ENCODE results near the gene ARNT2.

The ARNT2 gene

GRCh38 chr15:80578206-80578595, 174.0 kb downstream of the ARNT2 start:
- FAIRE-seq (no peak), DNase-seq (ENCODE audit: insufficient read length, low spot score) (no peak)
- TF ChIP-seq CTCF (IDR thresholded peaks at IDR 0.05; ENCODE audit: insufficient read depth, missing control alignments) = no peak

GRCh38 chr15:80578871-80579270, 174.7 kb downstream of the ARNT2 start:
- no peak for TF ChIP-seq CTCF (IDR thresholded peaks at IDR 0.05; ENCODE audit: insufficient read depth, missing control alignments)
- DNase-seq (ENCODE audit: insufficient read length, low spot score) (no peak), FAIRE-seq (no peak)

- no peak for DNase-seq (ENCODE audit: insufficient read length, low spot score)
- FAIRE-seq = no peak
- no peak for TF ChIP-seq CTCF (IDR thresholded peaks at IDR 0.05; ENCODE audit: insufficient read depth, missing control alignments)
These were observed 175.4 kb downstream of the ARNT2 start for GRCh38 chr15:80579611-80580010.

GRCh38 chr15:80580106-80580505, 175.9 kb downstream of the ARNT2 start:
- FAIRE-seq (no peak), DNase-seq (ENCODE audit: insufficient read length, low spot score) (no peak)
- TF ChIP-seq CTCF (IDR thresholded peaks at IDR 0.05; ENCODE audit: insufficient read depth, missing control alignments) = no peak

GRCh38 chr15:80580536-80581260, 176.5 kb downstream of the ARNT2 start:
- no peak for TF ChIP-seq CTCF (IDR thresholded peaks at IDR 0.05; ENCODE audit: insufficient read depth, missing control alignments)
- no peak for FAIRE-seq
- DNase-seq (ENCODE audit: insufficient read length, low spot score) = no peak

GRCh38 chr15:80581976-80582375, 177.8 kb downstream of the ARNT2 start:
- TF ChIP-seq CTCF (IDR thresholded peaks at IDR 0.05; ENCODE audit: insufficient read depth, missing control alignments) = no peak
- no peak for FAIRE-seq

GRCh38 chr15:80582816-80583423, 178.7 kb downstream of the ARNT2 start:
- FAIRE-seq (no peak), DNase-seq (ENCODE audit: insufficient read length, low spot score) (no peak)
- no peak for TF ChIP-seq CTCF (IDR thresholded peaks at IDR 0.05; ENCODE audit: insufficient read depth, missing control alignments)

More at GRCh38 chr15:80581976-80582375, 177.8 kb downstream of the ARNT2 start:
- no peak for DNase-seq (ENCODE audit: insufficient read length, low spot score)
